Sciatic nerve (tissue), 2 donors: Measurements from ENCODE around the gene ANO8. TPM values are rescaled to one million over a fixed set of nuclear protein-coding genes. Genes with fewer than 3 reads are reported as not detected.
"Not testable (repeated sequence)": the region's sequence is repeated elsewhere in the genome, so short reads cannot be mapped to it uniquely, and the experiment has no call there.

Experiments
- ATAC-seq: fragments of 200-7000 bp; cut with Tn5 transposase; one replicate; pipeline ENCODE4 v1.9.1; 2020; ENCODE audit warnings: mild to moderate bottlenecking, moderate library complexity
- DNase-seq: peaks from one replicate; pipeline ENCODE4 v3.0.0-alpha.2; 2020; ENCODE audit warnings: low spot score
- intact Hi-C: fragments of 100-400 bp; cut with DNase I; formaldehyde crosslinking; loops from one replicate; pipeline ENCODE4 v1.14.2; 2022
- total RNA-seq: library from RNA; stranded (reverse); fragmentation: NEBNext Ultra II Directional; extraction: Animal tissue kit (Norgen Biotek cat#: 25700); gene quantifications from one replicate; pipeline ENCODE4 v1.2.1, GENCODE V29; 2021
- donor health status: DM: no; HTN: no; CAD: no.
- donor health status: DM: no; HTN: no; CAD: no.

The ANO8 gene
- total RNA-seq, 1 donor from 2014 or later, result 14.8 TPM

- DNase-seq (no peak), ATAC-seq (no peak)
- intact Hi-C loops, result no loop called here
These were observed 32.1 kb downstream of the ANO8 start for GRCh38 chr19:17302391-17303166.

DNA sequence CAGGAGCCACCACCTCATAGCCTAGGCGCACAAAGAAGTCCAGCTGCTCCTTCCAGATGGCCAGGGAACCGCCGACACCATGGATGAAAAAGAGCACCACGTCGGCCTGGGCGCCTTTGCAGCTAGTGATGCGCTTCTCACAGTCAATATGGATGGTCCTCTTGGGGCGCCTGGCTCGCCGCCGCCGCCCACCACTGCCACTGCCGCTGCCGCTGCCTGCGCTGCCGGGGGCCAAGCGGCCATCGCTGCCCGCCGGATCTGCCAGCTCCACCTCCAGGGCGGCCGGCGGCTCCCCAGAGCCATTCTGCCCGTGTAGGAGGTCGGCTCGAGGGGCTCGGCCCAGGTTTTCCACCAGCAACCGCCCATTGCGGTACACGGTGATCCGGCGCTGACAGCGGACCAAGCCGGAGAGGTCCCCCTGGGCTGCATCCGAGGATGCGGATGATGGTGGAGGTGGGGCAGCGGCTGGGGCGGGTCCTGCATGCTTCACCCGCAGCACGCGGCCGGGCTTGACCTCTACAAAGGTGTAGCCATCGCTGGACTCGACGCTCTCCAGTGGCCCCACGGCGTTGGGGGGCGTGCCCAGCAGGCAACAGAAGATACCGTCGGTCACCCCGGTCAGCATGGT is 33.5 kb downstream of the ANO8 start:
- intact Hi-C loops, result no loop called here
- DNase-seq, result no peak
- ATAC-seq, result no peak

DNA sequence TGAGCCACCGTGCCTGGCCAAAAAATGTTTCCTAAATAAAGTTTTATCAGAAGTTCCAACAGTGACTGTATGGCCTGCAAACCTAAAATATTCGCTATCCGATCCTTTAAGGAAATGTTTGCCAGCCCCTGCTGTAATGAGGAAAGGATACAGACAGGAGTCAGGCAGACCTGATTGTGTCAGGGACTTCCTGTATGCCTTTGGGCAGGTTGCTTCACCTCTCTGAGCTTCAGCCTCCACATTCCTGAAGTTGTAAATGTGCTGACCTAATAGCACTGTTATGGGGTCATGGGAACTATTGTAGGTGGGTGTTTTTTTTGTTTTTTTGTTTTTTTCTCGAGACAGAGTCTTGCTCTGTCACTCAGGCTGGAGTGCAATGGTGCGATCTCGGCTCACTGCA is 37.7 kb downstream of the ANO8 start:
- intact Hi-C loops, result loop anchor here (10.0 kb wide), 1 partner anchor 88 kb away; no protein-coding TSS in a partner anchor
- ATAC-seq (no peak), DNase-seq (no peak)

- DNase-seq, result no peak
- no peak for ATAC-seq
- intact Hi-C loops, result loop anchor here (10.0 kb wide), 1 partner anchor 89 kb away; no protein-coding TSS in a partner anchor
These were observed 38.4 kb downstream of the ANO8 start for GRCh38 chr19:17296273-17296672.

DNA sequence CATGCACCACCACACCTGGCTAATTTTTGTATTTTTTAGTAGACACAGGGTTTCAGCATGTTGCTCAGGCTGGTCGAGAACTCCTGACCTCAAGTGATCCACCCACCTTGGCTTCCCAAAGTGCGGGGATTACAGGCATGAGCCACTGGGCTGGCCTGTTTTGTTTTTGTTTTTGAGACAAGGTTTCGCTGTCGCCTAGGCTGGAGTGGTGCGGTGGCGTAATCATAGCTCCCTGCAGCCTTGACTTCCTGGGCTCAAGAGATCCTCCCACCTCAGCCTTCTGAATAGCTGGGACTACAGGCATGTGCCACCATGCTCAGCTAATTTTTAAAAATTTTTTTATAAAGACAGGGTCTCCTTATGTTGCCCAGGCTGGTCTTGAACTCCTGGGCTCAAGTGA is 39.1 kb downstream of the ANO8 start:
- ATAC-seq, DNase-seq: not testable (repeated sequence)
- intact Hi-C loops, result loop anchor here (10.0 kb wide), 1 partner anchor 89 kb away; no protein-coding TSS in a partner anchor

GRCh38 chr19:17294051-17294891 is 40.4 kb downstream of the ANO8 start:
- ATAC-seq (no peak), DNase-seq (no peak)
- intact Hi-C loops, result loop anchor here (10.0 kb wide), 1 partner anchor 91 kb away; no protein-coding TSS in a partner anchor

DNA sequence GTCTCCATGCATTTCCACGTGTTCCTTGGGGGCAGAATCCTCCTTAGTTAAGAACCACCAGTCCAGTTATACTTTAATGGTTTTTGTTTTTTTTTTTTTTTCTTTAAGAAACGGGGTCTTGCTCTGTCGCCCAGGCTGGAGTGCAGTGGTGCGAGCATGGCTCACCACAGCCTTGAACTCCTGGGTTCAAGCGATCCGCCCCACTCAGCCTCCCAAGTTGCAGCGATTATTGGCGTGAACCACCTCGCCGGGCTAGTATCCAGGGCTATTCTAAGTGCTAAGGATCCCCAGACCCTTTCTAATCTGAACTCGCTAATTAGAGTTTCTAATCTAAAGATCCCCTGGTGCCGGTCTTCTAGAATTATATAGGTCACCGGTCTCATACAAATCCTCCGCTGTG is 41.0 kb downstream of the ANO8 start:
- ATAC-seq (no peak), DNase-seq (no peak)
- intact Hi-C loops, result loop anchor here (10.0 kb wide), 1 partner anchor 91 kb away; no protein-coding TSS in a partner anchor

- intact Hi-C loops, result loop anchor here (10.0 kb wide), 1 partner anchor 92 kb away; no protein-coding TSS in a partner anchor
- peak; percentile 87 for DNase-seq
- peak; percentile 94 for ATAC-seq
These were observed 42.2 kb downstream of the ANO8 start for GRCh38 chr19:17292301-17293074.

DNA sequence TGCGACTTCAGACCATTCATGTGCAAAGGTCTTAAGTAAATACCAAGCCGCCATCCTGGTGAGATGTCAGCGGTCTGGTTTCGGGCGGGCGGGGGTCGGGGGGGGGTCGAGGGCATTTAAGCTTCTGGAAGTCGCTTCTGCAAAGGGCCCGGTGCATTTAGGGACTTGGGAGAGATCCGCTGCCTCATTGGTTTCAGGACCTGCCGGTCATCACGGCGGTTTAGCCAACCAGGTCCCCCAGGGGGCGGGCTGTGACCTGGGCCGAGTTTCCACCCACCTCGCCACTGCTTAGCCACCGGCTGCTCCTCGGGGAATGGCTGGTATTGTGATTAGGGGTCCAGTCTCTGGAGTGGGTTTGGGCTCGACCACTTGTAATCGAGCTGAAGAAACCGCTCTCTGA is 45.2 kb downstream of the ANO8 start:
- intact Hi-C loops, result no loop called here
- ATAC-seq, result no peak
- peak; percentile 77 for DNase-seq

DNA sequence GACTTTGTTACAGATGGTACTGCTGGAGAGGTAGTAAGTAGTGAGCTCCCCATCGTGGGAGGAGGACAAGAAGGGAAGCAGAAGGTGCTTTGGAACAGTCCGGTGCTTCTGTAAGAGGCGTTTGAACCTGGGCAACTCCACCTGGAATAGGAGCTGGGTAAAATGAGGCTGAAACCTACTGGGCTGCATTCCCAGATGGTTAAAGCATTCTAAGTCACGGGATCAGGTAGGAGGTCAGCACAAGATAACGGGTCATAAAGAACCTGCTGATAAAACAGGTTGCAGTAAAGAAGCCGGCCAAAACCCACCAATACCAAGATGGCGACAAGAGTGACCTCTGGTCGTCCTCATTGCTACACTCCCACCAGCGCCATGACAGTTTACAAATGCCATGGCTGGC is 47.9 kb downstream of the ANO8 start:
- ATAC-seq, result no peak
- intact Hi-C loops, result no loop called here
- no peak for DNase-seq

GRCh38 chr19:17286263-17286662 is 48.4 kb downstream of the ANO8 start:
- DNase-seq (no peak), ATAC-seq (no peak)
- intact Hi-C loops, result no loop called here

DNA sequence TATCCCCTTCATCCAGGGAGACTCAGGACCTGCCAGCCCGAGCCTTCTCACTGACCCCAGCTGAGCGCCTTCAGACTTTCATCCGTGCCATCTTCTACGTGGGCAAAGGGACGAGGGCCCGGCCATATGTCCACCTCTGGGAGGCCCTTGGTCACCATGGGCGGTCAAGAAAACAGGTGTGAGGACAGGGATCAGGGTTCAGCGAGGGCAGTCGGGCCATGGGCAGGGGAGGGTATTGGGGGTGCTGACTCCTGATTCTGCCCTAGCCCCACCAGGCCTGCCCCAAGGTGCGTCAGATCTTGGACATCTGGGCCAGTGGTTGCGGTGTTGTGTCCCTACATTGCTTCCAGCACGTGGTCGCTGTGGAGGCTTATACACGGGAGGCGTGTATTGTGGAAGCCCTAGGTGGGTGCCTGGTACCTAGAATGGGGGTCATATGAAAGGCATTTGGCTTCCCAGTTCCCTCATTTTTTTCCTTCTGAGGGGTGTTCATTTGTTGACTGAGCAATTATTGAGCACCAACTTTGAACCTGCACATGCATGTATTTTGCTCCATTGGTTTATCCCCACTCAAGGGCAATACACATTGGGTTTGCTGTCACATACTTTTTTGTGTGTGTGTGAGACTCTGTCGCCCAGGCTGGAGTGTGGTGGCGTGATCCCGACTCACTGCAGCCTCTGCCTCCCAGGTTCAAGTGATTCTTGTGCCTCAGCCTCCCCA is 49.1 kb downstream of the ANO8 start:
- no peak for DNase-seq
- no peak for ATAC-seq
- intact Hi-C loops, result no loop called here

DNA sequence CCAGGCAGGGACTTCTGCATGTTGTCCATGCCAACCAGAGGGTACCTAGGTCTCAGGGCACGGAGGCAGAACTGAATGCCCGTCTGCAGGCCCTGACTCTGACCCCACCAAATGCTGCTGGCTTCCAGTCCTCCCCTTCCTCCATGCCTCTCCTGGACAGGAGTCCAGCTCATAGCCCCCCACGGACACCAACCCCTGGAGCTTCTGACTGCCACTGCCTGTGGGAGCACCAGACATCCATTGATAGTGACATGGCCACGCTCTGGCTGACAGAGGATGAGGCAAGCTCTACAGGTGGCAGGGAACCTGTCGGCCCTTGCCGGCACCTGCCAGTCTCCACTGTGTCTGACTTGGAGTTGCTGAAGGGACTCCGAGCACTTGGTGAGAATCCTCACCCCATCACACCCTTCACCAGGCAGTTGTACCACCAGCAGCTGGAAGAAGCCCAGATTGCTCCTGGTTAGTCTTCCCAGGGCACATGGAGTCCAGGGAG is 51.1 kb downstream of the ANO8 start:
- ATAC-seq (no peak), DNase-seq (no peak)
- intact Hi-C loops, result loop anchor here (5.0 kb wide), 1 partner anchor 216 kb away; no protein-coding TSS in a partner anchor

DNA sequence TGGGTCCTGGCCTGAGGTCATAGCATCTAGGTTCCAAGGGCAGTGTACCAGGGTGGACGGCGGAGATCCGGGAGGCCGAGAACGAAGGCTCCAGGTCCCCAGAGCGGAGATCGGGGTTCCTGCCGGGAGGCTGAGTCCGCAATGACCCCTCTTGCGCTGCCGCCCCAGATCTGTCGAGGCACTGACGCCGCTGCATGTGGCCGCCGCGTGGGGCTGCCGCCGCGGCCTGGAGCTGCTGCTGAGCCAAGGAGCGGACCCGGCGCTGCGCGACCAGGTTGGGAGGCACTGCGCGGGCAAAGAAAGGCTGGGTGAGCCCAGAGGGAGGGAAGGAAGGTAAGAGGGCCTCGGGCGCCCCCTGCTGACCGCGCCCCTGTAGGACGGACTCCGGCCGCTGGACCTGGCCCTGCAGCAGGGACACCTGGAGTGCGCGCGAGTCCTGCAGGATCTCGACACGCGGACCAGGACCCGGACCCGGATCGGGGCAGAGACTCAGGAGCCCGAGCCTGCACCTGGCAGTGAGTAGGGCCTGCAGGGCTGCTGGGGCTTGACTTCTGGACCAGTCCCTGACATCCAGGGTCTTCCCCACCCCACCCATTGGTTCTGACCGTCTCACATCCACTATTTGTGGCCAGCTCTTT is 52.0 kb downstream of the ANO8 start:
- peak; percentile 88 for DNase-seq
- ATAC-seq, result peak; percentile 93
- intact Hi-C loops, result loop anchor here (5.0 kb wide), 1 partner anchor 215 kb away; no protein-coding TSS in a partner anchor

- ATAC-seq, result peak; percentile 13
- intact Hi-C loops, result loop anchor here (5.0 kb wide), 1 partner anchor 214 kb away; no protein-coding TSS in a partner anchor
- DNase-seq, result no peak
These were observed 53.0 kb downstream of the ANO8 start, which contains the start of gene ANKLE1 for GRCh38 chr19:17281391-17282304. ANKLE1 (plus strand) TSS chr19:17281901; CDS start chr19:17281921, 20 bp downstream.

DNA sequence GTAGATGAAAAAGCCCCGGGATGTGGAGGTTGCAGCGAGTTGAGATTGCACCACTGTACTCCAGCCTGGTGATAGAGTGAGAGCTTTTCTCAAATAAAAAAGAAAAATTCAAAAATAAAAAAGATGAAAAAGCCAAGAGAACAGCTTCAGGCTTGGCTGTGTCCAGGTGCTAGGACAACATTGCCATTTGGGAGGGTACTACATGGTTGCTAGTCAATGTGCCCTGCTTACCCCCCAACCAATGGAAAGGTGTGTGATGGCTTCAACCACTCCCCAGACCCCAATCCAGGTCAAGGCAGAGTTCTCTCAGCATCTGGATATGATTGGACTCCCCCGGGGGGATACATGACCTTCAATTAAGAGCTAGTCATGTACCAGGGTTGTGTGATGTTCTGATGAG is 55.2 kb downstream of the ANO8 start:
- intact Hi-C loops, result loop anchor here (10.0 kb wide), 1 partner anchor 75 kb away; no protein-coding TSS in a partner anchor
- ATAC-seq (no peak), DNase-seq (no peak)
